Breast epithelium (tissue), 3 donors: ENCODE measurements around the gene SYT1.

Experiments
- POLR2A ChIP-seq: fragments of 450-650 bp; IDR thresholded peaks from one replicate; pipeline ENCODE4 v1.6.1; 2016; ENCODE audit warnings: antibody characterized with exemption, mild to moderate bottlenecking, moderate library complexity
- POLR2AphosphoS5 ChIP-seq, 3 donors: sonication (generic); formaldehyde crosslinking; IDR thresholded peaks; one replicate each; pipeline ENCODE4 v1.6.1; 2017; ENCODE audit warnings: antibody characterized with exemption in 3 of 3
- TF ChIP-seq, protein P1 (sequence below), 3 donors: fragments of 450-650 bp; IDR thresholded peaks; one replicate each; pipeline ENCODE4 v1.5.1; 2016 to 2017; ENCODE audit warnings: antibody characterized with exemption in 3 of 3, mild to moderate bottlenecking in 3 of 3, moderate library complexity in 3 of 3

DNA sequence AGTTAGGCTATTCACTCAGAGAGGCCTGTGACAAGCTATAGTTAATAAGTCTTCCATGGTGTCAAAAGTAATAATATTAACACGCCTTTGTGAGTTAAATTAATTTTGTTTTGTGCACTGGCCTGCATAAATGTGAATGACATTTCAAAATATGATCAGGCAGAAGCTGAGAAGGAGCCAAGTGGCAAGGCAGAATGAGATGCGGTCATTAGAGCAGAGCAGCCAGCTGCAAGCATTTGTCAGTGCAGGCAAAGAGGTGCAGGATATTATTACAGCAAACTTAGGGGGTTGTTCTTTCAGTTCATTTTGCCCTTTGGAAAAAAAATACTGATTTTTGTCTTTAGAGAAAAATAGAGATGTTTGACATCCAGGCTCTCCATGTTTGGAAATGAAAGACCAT is 461.6 kb downstream of the SYT1 start:
- TF ChIP-seq, protein P1, sequence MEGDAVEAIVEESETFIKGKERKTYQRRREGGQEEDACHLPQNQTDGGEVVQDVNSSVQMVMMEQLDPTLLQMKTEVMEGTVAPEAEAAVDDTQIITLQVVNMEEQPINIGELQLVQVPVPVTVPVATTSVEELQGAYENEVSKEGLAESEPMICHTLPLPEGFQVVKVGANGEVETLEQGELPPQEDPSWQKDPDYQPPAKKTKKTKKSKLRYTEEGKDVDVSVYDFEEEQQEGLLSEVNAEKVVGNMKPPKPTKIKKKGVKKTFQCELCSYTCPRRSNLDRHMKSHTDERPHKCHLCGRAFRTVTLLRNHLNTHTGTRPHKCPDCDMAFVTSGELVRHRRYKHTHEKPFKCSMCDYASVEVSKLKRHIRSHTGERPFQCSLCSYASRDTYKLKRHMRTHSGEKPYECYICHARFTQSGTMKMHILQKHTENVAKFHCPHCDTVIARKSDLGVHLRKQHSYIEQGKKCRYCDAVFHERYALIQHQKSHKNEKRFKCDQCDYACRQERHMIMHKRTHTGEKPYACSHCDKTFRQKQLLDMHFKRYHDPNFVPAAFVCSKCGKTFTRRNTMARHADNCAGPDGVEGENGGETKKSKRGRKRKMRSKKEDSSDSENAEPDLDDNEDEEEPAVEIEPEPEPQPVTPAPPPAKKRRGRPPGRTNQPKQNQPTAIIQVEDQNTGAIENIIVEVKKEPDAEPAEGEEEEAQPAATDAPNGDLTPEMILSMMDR (IDR thresholded peaks at IDR 0.05) = no peak
- TF ChIP-seq POLR2A (no peak), POLR2AphosphoS5 (IDR thresholded peaks at IDR 0.05) (no peak)
